HepG2 (cell line): ENCODE measurements around the gene TPPP2. TPM values are rescaled to one million over a fixed set of nuclear protein-coding genes. Genes with fewer than 3 reads are reported as not detected.

ENCODE experiments used
- AGO1 ChIP-seq: fragments of 200-400 bp; formaldehyde crosslinking; IDR thresholded peaks from 2 replicates; pipeline ENCODE4 v1.6.1; 2017; ENCODE audit warnings: mild to moderate bottlenecking, low read depth, low read length, moderate library complexity; ENCODE audit not compliant: poor library complexity, severe bottlenecking
- ARNTL ChIP-seq: sonication (generic); formaldehyde crosslinking; IDR thresholded peaks from 2 replicates; pipeline ENCODE4 v1.4.0; 2020; ENCODE audit warnings: mild to moderate bottlenecking, missing genetic modification reagents
- ATF2 ChIP-seq: sonication (generic); formaldehyde crosslinking; IDR thresholded peaks from 2 replicates; pipeline ENCODE4 v1.4.0; 2020; ENCODE audit warnings: missing genetic modification reagents
- FLYWCH1 ChIP-seq: sonication (generic); formaldehyde crosslinking; IDR thresholded peaks from 2 replicates; pipeline ENCODE4 v1.8.1; 2023; ENCODE audit warnings: mild to moderate bottlenecking, missing genetic modification reagents
- HNRNPUL1 ChIP-seq: fragments of 200-400 bp; formaldehyde crosslinking; IDR thresholded peaks from 2 replicates; pipeline ENCODE4 v1.6.1; 2017; ENCODE audit warnings: low read depth, mild to moderate bottlenecking, low read length, moderate library complexity
- KDM3A ChIP-seq: IDR thresholded peaks from 2 replicates; pipeline ENCODE4 v1.6.1; 2018; ENCODE audit warnings: low read depth, missing compliant biosample characterization
- MEIS1 ChIP-seq: sonication (generic); formaldehyde crosslinking; IDR thresholded peaks from 2 replicates; pipeline ENCODE4 v1.9.0; 2021; ENCODE audit warnings: mild to moderate bottlenecking, missing genetic modification reagents, moderate library complexity, borderline replicate concordance
- NR2F1 ChIP-seq, 2 experiments: fragments of 450-650 bp in 1 of 2; formaldehyde crosslinking in 1 of 2; IDR thresholded peaks; 2 replicates each; pipeline versions ENCODE4 v1.5.0 to v1.6.1; 2016 to 2020; ENCODE audit warnings: mild to moderate bottlenecking in 1 of 2, missing compliant biosample characterization in 1 of 2, missing genetic modification reagents in 1 of 2, moderate library complexity in 1 of 2
- PAF1 ChIP-seq: IDR thresholded peaks from 2 replicates; pipeline ENCODE4 v1.6.1; 2016; ENCODE audit warnings: missing genetic modification reagents, missing compliant biosample characterization
- POLR2AphosphoS2 ChIP-seq: IDR thresholded peaks from 2 replicates; pipeline ENCODE4 v1.6.1; 2011; ENCODE audit warnings: low read depth, low read length, improper control_type of control experiment
- ZNF232 ChIP-seq: sonication (generic); formaldehyde crosslinking; IDR thresholded peaks from 2 replicates; pipeline ENCODE4 v1.4.0; 2020; ENCODE audit warnings: missing genetic modification reagents, borderline replicate concordance
- ZNF512 ChIP-seq: sonication (generic); formaldehyde crosslinking; IDR thresholded peaks from 2 replicates; pipeline ENCODE4 v1.4.0; 2020; ENCODE audit warnings: mild to moderate bottlenecking, missing genetic modification reagents
- ZNF598 ChIP-seq: sonication (generic); formaldehyde crosslinking; IDR thresholded peaks from 2 replicates; pipeline ENCODE4 v1.5.1; 2020; ENCODE audit warnings: mild to moderate bottlenecking, missing genetic modification reagents, borderline replicate concordance
- ZNF609 ChIP-seq: sonication (generic); formaldehyde crosslinking; IDR thresholded peaks from 2 replicates; pipeline ENCODE4 v1.4.0; 2020; ENCODE audit warnings: mild to moderate bottlenecking, missing genetic modification reagents, borderline replicate concordance
- polyA plus RNA-seq, 8 experiments: library from polyadenylated mRNA; depleted of rRNA in 3 of 8; stranded (reverse) in 7 of 8; unstranded in 1 of 8; fragments of >200 nt; fragmentation: Illumina TruSeq in 4 of 8; extraction: Trizol in 4 of 8; gene quantifications; 2 replicates each; pipeline versions ENCODE4 v1.2.1 to v1.2.3, GENCODE V29; 2011 to 2016; ENCODE audit warnings: low read depth in 4 of 8, missing spikeins in 1 of 8, mixed read lengths in 1 of 8; ENCODE audit not compliant: insufficient read depth in 1 of 8
- total RNA-seq, 5 experiments: library from RNA; depleted of rRNA; stranded (reverse); fragments of >200 nt; fragmentation: Illumina TruSeq; extraction: Trizol; gene quantifications; 2 replicates each; pipeline ENCODE4 v1.2.3, GENCODE V29; 2016; ENCODE audit warnings: low read depth in 1 of 5
- TF ChIP-seq, protein P1 (sequence below): sonication (generic); formaldehyde crosslinking; IDR thresholded peaks from 2 replicates; pipeline ENCODE4 v1.4.0; 2020; ENCODE audit warnings: mild to moderate bottlenecking, missing genetic modification reagents

TPPP2 gene
- total and polyA plus RNA-seq, 2 of the 13 experiments (the other 11 are each of a cell fraction or from before 2014, with no cell fraction given): 0.58 to 4.2 TPM

- TF ChIP-seq ATF2 (CRISPR knock-in tag): peak; percentile 56; the same call in 1 of the 2 replicates
- TF ChIP-seq ZNF598 (CRISPR knock-in tag): peak; percentile 74; the same call in 1 of the 2 replicates
- TF ChIP-seq FLYWCH1 (CRISPR knock-in tag): no peak
- peak; percentile 79; the same call in 1 of the 2 replicates for TF ChIP-seq ZNF609 (CRISPR knock-in tag)
- no peak for TF ChIP-seq NR2F1 (CRISPR knock-in tag; IDR thresholded peaks at IDR 0.05)
- peak; percentile 57; the same call in 1 of the 2 replicates for TF ChIP-seq ARNTL (CRISPR knock-in tag)
- no peak for TF ChIP-seq PAF1 (CRISPR knock-in tag)
- TF ChIP-seq KDM3A: no peak
- 0 out of 2 replicates have a peak, but pooled peaks have one; percentile 73 for TF ChIP-seq ZNF232
- TF ChIP-seq POLR2AphosphoS2: no peak
- TF ChIP-seq AGO1: no peak
- TF ChIP-seq, protein P1, sequence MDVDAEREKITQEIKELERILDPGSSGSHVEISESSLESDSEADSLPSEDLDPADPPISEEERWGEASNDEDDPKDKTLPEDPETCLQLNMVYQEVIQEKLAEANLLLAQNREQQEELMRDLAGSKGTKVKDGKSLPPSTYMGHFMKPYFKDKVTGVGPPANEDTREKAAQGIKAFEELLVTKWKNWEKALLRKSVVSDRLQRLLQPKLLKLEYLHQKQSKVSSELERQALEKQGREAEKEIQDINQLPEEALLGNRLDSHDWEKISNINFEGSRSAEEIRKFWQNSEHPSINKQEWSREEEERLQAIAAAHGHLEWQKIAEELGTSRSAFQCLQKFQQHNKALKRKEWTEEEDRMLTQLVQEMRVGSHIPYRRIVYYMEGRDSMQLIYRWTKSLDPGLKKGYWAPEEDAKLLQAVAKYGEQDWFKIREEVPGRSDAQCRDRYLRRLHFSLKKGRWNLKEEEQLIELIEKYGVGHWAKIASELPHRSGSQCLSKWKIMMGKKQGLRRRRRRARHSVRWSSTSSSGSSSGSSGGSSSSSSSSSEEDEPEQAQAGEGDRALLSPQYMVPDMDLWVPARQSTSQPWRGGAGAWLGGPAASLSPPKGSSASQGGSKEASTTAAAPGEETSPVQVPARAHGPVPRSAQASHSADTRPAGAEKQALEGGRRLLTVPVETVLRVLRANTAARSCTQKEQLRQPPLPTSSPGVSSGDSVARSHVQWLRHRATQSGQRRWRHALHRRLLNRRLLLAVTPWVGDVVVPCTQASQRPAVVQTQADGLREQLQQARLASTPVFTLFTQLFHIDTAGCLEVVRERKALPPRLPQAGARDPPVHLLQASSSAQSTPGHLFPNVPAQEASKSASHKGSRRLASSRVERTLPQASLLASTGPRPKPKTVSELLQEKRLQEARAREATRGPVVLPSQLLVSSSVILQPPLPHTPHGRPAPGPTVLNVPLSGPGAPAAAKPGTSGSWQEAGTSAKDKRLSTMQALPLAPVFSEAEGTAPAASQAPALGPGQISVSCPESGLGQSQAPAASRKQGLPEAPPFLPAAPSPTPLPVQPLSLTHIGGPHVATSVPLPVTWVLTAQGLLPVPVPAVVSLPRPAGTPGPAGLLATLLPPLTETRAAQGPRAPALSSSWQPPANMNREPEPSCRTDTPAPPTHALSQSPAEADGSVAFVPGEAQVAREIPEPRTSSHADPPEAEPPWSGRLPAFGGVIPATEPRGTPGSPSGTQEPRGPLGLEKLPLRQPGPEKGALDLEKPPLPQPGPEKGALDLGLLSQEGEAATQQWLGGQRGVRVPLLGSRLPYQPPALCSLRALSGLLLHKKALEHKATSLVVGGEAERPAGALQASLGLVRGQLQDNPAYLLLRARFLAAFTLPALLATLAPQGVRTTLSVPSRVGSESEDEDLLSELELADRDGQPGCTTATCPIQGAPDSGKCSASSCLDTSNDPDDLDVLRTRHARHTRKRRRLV (CRISPR knock-in tag): no peak
- TF ChIP-seq HNRNPUL1: no peak
- TF ChIP-seq ZNF512 (CRISPR knock-in tag): no peak
- TF ChIP-seq MEIS1 (CRISPR knock-in tag): peak; percentile 94
Measured at GRCh38 chr14:21055432-21056117, 25.6 kb downstream of the TPPP2 start (continued).
